COLO668 (cell line): ENCODE measurements around the gene ADAMTSL1.

Experiments used
- DNase-seq: peaks from one replicate; lab custom pipeline; 2025; ENCODE audit not compliant: unreplicated experiment; lab: John Stamatoyannopoulos, UW

ADAMTSL1 gene

GRCh38 chr9:18548456-18548855 lies 74.5 kb downstream of the ADAMTSL1 start:
- no peak for DNase-seq

- no peak for DNase-seq
These were observed 75.8 kb downstream of the ADAMTSL1 start for GRCh38 chr9:18549772-18550171.

GRCh38 chr9:18550286-18550685 lies 76.3 kb downstream of the ADAMTSL1 start:
- DNase-seq, result no peak

GRCh38 chr9:18554244-18554643 lies 80.3 kb downstream of the ADAMTSL1 start:
- DNase-seq, result no peak

GRCh38 chr9:18555105-18555883 lies 81.3 kb downstream of the ADAMTSL1 start:
- DNase-seq, result no peak

- no peak for DNase-seq
These were observed 90.3 kb downstream of the ADAMTSL1 start for GRCh38 chr9:18564018-18564880.

- DNase-seq, result no peak
These were observed 92.2 kb downstream of the ADAMTSL1 start for GRCh38 chr9:18566121-18566520.

GRCh38 chr9:18568973-18569372 lies 95.0 kb downstream of the ADAMTSL1 start:
- DNase-seq, result peak; percentile 39

- no peak for DNase-seq
These were observed 96.1 kb downstream of the ADAMTSL1 start for GRCh38 chr9:18569941-18570630.

- DNase-seq, result no peak
These were observed 99.1 kb downstream of the ADAMTSL1 start for GRCh38 chr9:18573021-18573556.

GRCh38 chr9:18575686-18576085 lies 101.7 kb downstream of the ADAMTSL1 start:
- DNase-seq, result no peak

- DNase-seq, result no peak
These were observed 105.6 kb downstream of the ADAMTSL1 start for GRCh38 chr9:18579536-18579935.

GRCh38 chr9:18580151-18580550 lies 106.2 kb downstream of the ADAMTSL1 start:
- DNase-seq, result no peak

- no peak for DNase-seq
These were observed 112.0 kb downstream of the ADAMTSL1 start for GRCh38 chr9:18585996-18586395.

- DNase-seq, result no peak
These were observed 114.0 kb downstream of the ADAMTSL1 start for GRCh38 chr9:18588002-18588401.

- no peak for DNase-seq
These were observed 117.3 kb downstream of the ADAMTSL1 start for GRCh38 chr9:18591261-18591660.

GRCh38 chr9:18594837-18595236 lies 120.9 kb downstream of the ADAMTSL1 start:
- no peak for DNase-seq

GRCh38 chr9:18595597-18595996 lies 121.6 kb downstream of the ADAMTSL1 start:
- DNase-seq, result no peak

GRCh38 chr9:18596920-18597319 lies 123.0 kb downstream of the ADAMTSL1 start:
- no peak for DNase-seq

GRCh38 chr9:18598969-18599368 lies 125.0 kb downstream of the ADAMTSL1 start:
- no peak for DNase-seq

GRCh38 chr9:18601026-18601425 lies 127.1 kb downstream of the ADAMTSL1 start:
- no peak for DNase-seq
